ENCODE results near the gene NELL1.

DNA sequence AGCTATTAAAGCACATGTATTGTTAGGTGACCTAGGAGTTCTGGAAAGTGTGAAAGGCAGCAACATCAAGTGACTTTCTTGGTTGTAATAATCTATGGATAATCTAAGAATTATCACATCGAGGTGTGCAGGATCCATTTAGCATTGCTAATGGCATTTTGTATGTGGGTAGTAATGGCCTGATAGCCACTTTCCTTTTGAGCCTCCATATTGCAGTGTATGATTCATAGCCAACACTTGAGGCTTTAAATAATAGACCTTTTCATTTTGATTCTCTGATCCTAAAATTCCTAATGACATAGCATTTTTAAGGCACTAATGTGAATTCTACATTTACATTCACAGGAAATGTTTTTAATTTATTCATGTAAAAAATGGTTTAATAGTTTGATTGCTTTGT is 759.4 kb downstream of the NELL1 start:
- TF ChIP-seq, protein P1, sequence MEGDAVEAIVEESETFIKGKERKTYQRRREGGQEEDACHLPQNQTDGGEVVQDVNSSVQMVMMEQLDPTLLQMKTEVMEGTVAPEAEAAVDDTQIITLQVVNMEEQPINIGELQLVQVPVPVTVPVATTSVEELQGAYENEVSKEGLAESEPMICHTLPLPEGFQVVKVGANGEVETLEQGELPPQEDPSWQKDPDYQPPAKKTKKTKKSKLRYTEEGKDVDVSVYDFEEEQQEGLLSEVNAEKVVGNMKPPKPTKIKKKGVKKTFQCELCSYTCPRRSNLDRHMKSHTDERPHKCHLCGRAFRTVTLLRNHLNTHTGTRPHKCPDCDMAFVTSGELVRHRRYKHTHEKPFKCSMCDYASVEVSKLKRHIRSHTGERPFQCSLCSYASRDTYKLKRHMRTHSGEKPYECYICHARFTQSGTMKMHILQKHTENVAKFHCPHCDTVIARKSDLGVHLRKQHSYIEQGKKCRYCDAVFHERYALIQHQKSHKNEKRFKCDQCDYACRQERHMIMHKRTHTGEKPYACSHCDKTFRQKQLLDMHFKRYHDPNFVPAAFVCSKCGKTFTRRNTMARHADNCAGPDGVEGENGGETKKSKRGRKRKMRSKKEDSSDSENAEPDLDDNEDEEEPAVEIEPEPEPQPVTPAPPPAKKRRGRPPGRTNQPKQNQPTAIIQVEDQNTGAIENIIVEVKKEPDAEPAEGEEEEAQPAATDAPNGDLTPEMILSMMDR (IDR thresholded peaks at IDR 0.05 in 4 of 5, conservative IDR thresholded peaks at IDR 0.05 in 1 of 5): no peak
- no peak for TF ChIP-seq POLR2A (IDR thresholded peaks at IDR 0.05)
